HepG2 (cell line): ENCODE results near the gene P4HB. TPM values are rescaled to one million over a fixed set of nuclear protein-coding genes. Genes with fewer than 3 reads are reported as not detected.

ENCODE experiments used
- ATF7-NPFF ChIP-seq: sonication (generic); formaldehyde crosslinking; IDR thresholded peaks from 2 replicates; pipeline ENCODE4 v1.8.1; 2023; ENCODE audit warnings: mild to moderate bottlenecking, low read depth, missing genetic modification reagents, moderate library complexity
- KLF6 ChIP-seq: IDR thresholded peaks from 2 replicates; pipeline ENCODE4 v1.8.0; 2016; ENCODE audit warnings: missing biosample characterization, missing genetic modification reagents
- MBNL3 ChIP-seq: fragments of 250-450 bp; sonication (Bioruptor Pico); conservative IDR thresholded peaks from 2 replicates; pipeline ENCODE4 v1.8.0; 2022; ENCODE audit warnings: mild to moderate bottlenecking, inconsistent platforms
- PHF20 ChIP-seq: sonication (generic); formaldehyde crosslinking; IDR thresholded peaks from 2 replicates; pipeline ENCODE4 v1.5.0; 2020; ENCODE audit warnings: mild to moderate bottlenecking, missing genetic modification reagents
- RBFOX2 ChIP-seq: fragments of 200-400 bp; formaldehyde crosslinking; IDR thresholded peaks from 2 replicates; pipeline ENCODE4 v1.6.1; 2017; ENCODE audit warnings: low read depth, mild to moderate bottlenecking, low read length
- THAP8 ChIP-seq: sonication (generic); formaldehyde crosslinking; IDR thresholded peaks from 2 replicates; pipeline ENCODE4 v1.5.1; 2020; ENCODE audit warnings: missing genetic modification reagents, mild to moderate bottlenecking, borderline replicate concordance
- ZNF550 ChIP-seq: sonication (generic); formaldehyde crosslinking; IDR thresholded peaks from 2 replicates; pipeline ENCODE4 v1.4.0; 2020; ENCODE audit warnings: mild to moderate bottlenecking, missing genetic modification reagents, borderline replicate concordance
- polyA plus RNA-seq, 8 experiments: library from polyadenylated mRNA; depleted of rRNA in 3 of 8; stranded (reverse) in 7 of 8; unstranded in 1 of 8; fragments of >200 nt; fragmentation: Illumina TruSeq in 4 of 8; extraction: Trizol in 4 of 8; gene quantifications; 2 replicates each; pipeline versions ENCODE4 v1.2.1 to v1.2.3, GENCODE V29; 2011 to 2016; ENCODE audit warnings: low read depth in 4 of 8, missing spikeins in 1 of 8, mixed read lengths in 1 of 8; ENCODE audit not compliant: insufficient read depth in 1 of 8
- total RNA-seq, 5 experiments: library from RNA; depleted of rRNA; stranded (reverse); fragments of >200 nt; fragmentation: Illumina TruSeq; extraction: Trizol; gene quantifications; 2 replicates each; pipeline ENCODE4 v1.2.3, GENCODE V29; 2016; ENCODE audit warnings: low read depth in 1 of 5
- TF ChIP-seq, protein P1 (sequence below): sonication (generic); formaldehyde crosslinking; IDR thresholded peaks from 2 replicates; pipeline ENCODE4 v1.4.0; 2020; ENCODE audit warnings: missing genetic modification reagents
- TF ChIP-seq, protein P2 (sequence below): sonication (generic); formaldehyde crosslinking; IDR thresholded peaks from 2 replicates; pipeline ENCODE4 v1.5.0; 2020; ENCODE audit warnings: mild to moderate bottlenecking, missing genetic modification reagents, moderate library complexity
- TF ChIP-seq, protein P3 (sequence below): sonication (generic); formaldehyde crosslinking; IDR thresholded peaks from 2 replicates; pipeline ENCODE4 v1.9.0; 2021; ENCODE audit warnings: mild to moderate bottlenecking, missing genetic modification reagents

The P4HB gene
- total and polyA plus RNA-seq, 2 of the 13 experiments (the other 11 are each of a cell fraction or from before 2014, with no cell fraction given): 185 to 782 TPM

- TF ChIP-seq MBNL3 (CRISPR knock-in tag) (no peak), ZNF550 (CRISPR knock-in tag) (no peak), ATF7-NPFF (CRISPR knock-in tag) (0 out of 2 replicates have a peak, but pooled peaks have one; percentile 26), KLF6 (CRISPR knock-in tag) (peak; percentile 88), THAP8 (CRISPR knock-in tag) (no peak), RBFOX2 (no peak), PHF20 (CRISPR knock-in tag) (no peak)
- TF ChIP-seq, protein P1, sequence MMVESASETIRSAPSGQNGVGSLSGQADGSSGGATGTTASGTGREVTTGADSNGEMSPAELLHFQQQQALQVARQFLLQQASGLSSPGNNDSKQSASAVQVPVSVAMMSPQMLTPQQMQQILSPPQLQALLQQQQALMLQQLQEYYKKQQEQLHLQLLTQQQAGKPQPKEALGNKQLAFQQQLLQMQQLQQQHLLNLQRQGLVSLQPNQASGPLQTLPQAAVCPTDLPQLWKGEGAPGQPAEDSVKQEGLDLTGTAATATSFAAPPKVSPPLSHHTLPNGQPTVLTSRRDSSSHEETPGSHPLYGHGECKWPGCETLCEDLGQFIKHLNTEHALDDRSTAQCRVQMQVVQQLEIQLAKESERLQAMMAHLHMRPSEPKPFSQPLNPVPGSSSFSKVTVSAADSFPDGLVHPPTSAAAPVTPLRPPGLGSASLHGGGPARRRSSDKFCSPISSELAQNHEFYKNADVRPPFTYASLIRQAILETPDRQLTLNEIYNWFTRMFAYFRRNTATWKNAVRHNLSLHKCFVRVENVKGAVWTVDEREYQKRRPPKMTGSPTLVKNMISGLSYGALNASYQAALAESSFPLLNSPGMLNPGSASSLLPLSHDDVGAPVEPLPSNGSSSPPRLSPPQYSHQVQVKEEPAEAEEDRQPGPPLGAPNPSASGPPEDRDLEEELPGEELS: peak; percentile 20; the same call in 1 of the 2 replicates
- TF ChIP-seq, protein P2, sequence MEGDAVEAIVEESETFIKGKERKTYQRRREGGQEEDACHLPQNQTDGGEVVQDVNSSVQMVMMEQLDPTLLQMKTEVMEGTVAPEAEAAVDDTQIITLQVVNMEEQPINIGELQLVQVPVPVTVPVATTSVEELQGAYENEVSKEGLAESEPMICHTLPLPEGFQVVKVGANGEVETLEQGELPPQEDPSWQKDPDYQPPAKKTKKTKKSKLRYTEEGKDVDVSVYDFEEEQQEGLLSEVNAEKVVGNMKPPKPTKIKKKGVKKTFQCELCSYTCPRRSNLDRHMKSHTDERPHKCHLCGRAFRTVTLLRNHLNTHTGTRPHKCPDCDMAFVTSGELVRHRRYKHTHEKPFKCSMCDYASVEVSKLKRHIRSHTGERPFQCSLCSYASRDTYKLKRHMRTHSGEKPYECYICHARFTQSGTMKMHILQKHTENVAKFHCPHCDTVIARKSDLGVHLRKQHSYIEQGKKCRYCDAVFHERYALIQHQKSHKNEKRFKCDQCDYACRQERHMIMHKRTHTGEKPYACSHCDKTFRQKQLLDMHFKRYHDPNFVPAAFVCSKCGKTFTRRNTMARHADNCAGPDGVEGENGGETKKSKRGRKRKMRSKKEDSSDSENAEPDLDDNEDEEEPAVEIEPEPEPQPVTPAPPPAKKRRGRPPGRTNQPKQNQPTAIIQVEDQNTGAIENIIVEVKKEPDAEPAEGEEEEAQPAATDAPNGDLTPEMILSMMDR (CRISPR knock-in tag): no peak
- TF ChIP-seq, protein P3, sequence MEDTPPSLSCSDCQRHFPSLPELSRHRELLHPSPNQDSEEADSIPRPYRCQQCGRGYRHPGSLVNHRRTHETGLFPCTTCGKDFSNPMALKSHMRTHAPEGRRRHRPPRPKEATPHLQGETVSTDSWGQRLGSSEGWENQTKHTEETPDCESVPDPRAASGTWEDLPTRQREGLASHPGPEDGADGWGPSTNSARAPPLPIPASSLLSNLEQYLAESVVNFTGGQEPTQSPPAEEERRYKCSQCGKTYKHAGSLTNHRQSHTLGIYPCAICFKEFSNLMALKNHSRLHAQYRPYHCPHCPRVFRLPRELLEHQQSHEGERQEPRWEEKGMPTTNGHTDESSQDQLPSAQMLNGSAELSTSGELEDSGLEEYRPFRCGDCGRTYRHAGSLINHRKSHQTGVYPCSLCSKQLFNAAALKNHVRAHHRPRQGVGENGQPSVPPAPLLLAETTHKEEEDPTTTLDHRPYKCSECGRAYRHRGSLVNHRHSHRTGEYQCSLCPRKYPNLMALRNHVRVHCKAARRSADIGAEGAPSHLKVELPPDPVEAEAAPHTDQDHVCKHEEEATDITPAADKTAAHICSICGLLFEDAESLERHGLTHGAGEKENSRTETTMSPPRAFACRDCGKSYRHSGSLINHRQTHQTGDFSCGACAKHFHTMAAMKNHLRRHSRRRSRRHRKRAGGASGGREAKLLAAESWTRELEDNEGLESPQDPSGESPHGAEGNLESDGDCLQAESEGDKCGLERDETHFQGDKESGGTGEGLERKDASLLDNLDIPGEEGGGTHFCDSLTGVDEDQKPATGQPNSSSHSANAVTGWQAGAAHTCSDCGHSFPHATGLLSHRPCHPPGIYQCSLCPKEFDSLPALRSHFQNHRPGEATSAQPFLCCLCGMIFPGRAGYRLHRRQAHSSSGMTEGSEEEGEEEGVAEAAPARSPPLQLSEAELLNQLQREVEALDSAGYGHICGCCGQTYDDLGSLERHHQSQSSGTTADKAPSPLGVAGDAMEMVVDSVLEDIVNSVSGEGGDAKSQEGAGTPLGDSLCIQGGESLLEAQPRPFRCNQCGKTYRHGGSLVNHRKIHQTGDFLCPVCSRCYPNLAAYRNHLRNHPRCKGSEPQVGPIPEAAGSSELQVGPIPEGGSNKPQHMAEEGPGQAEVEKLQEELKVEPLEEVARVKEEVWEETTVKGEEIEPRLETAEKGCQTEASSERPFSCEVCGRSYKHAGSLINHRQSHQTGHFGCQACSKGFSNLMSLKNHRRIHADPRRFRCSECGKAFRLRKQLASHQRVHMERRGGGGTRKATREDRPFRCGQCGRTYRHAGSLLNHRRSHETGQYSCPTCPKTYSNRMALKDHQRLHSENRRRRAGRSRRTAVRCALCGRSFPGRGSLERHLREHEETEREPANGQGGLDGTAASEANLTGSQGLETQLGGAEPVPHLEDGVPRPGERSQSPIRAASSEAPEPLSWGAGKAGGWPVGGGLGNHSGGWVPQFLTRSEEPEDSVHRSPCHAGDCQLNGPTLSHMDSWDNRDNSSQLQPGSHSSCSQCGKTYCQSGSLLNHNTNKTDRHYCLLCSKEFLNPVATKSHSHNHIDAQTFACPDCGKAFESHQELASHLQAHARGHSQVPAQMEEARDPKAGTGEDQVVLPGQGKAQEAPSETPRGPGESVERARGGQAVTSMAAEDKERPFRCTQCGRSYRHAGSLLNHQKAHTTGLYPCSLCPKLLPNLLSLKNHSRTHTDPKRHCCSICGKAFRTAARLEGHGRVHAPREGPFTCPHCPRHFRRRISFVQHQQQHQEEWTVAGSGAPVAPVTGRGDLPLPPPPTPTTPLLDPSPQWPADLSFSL (CRISPR knock-in tag): 0 out of 2 replicates have a peak, but pooled peaks have one; percentile 25
Measured at GRCh38 chr17:81814748-81815645, 45.3 kb downstream of the P4HB start (continued).
